HG03060 (cell line): ENCODE results near the gene APOL5.

Experiments used
- ATAC-seq: cut with Tn5 transposase; IDR thresholded peaks from one replicate; pipeline ENCODE4 v1.9.1; 2021; ENCODE audit warnings: low read depth, moderate number of reproducible peaks; ENCODE audit not compliant: unreplicated experiment

The APOL5 gene

GRCh38 chr22:35739931-35740380 is 22.3 kb downstream of the APOL5 start:
- no peak for ATAC-seq

- no peak for ATAC-seq
Measured at GRCh38 chr22:35740616-35741015, 22.9 kb downstream of the APOL5 start.

- no peak for ATAC-seq
Measured at GRCh38 chr22:35742342-35743100, 24.8 kb downstream of the APOL5 start.

GRCh38 chr22:35743326-35743860 is 25.7 kb downstream of the APOL5 start:
- no peak for ATAC-seq

GRCh38 chr22:35746248-35746647 is 28.6 kb downstream of the APOL5 start:
- ATAC-seq: no peak

- no peak for ATAC-seq
Measured at GRCh38 chr22:35746946-35747703, 29.5 kb downstream of the APOL5 start.

GRCh38 chr22:35749808-35750207 is 32.1 kb downstream of the APOL5 start:
- ATAC-seq: peak; percentile 73

GRCh38 chr22:35752006-35752862 is 34.6 kb downstream of the APOL5 start:
- ATAC-seq: no peak

GRCh38 chr22:35752863-35753189 is 35.2 kb downstream of the APOL5 start:
- ATAC-seq: no peak

GRCh38 chr22:35754761-35755160 is 37.1 kb downstream of the APOL5 start:
- ATAC-seq: no peak

- ATAC-seq: no peak
Measured at GRCh38 chr22:35756722-35757121, 39.0 kb downstream of the APOL5 start.

- ATAC-seq: no peak
Measured at GRCh38 chr22:35758394-35758793, 40.7 kb downstream of the APOL5 start.

GRCh38 chr22:35761037-35761436 is 43.4 kb downstream of the APOL5 start:
- no peak for ATAC-seq

- no peak for ATAC-seq
Measured at GRCh38 chr22:35766654-35767580, 49.2 kb downstream of the APOL5 start.

GRCh38 chr22:35769974-35770373 is 52.3 kb downstream of the APOL5 start:
- no peak for ATAC-seq

- ATAC-seq: no peak
Measured at GRCh38 chr22:35775339-35775738, 57.7 kb downstream of the APOL5 start.

GRCh38 chr22:35777335-35777975 is 59.8 kb downstream of the APOL5 start:
- no peak for ATAC-seq
